Right cardiac atrium (tissue), 5 donors: ENCODE measurements around the gene OR51F2. TPM values are rescaled to one million over a fixed set of nuclear protein-coding genes. Genes with fewer than 3 reads are reported as not detected.
A peak's percentile ranks its signal among the peaks of the same experiment; 100 is the strongest.
"Not testable (repeated sequence)": the region's sequence is repeated elsewhere in the genome, so short reads cannot be mapped to it uniquely, and the experiment has no call there.

Experiments used
- ATAC-seq, 2 donors: fragments of 200-7000 bp; cut with Tn5 transposase; one replicate each; pipeline versions ENCODE4 v1.8.0 to v1.9.1; 2020; ENCODE audit warnings: moderate library complexity in 2 of 2, mild to moderate bottlenecking in 1 of 2
- DNase-seq, 3 donors: peaks; one replicate each; pipeline ENCODE4 v3.0.0-alpha.2; 2020
- H3K27ac ChIP-seq: one replicate; pipeline ENCODE4 v1.5.1; 2013; ENCODE audit warnings: mild to moderate bottlenecking, low read length, control low read depth, moderate library complexity
- H3K27me3 ChIP-seq: one replicate; pipeline ENCODE4 v1.6.1; 2013; ENCODE audit not compliant: control insufficient read depth, insufficient read depth
- H3K4me1 ChIP-seq: one replicate; pipeline ENCODE4 v1.6.1; 2013; ENCODE audit warnings: low read length; ENCODE audit not compliant: control insufficient read depth, insufficient read depth
- H3K4me3 ChIP-seq: one replicate; pipeline ENCODE4 v1.5.1; 2013; ENCODE audit warnings: low read length, control low read depth
- H3K9me3 ChIP-seq: one replicate; pipeline ENCODE4 v1.6.1; 2013; ENCODE audit warnings: low read length; ENCODE audit not compliant: control insufficient read depth
- WGBS: extraction: QIAGEN DNeasy Blood & Tissue Kit; methylation state at CpG from one replicate; pipeline ENCODE4 v1.1.7; 2013; 5-methylcytosine and 5-hydroxymethylcytosine counted together
- intact Hi-C, 4 donors: fragments of 100-400 bp; cut with DNase I; formaldehyde crosslinking; loops; one replicate each; pipeline versions ENCODE4 v1.11.0 to v1.14.0; 2022 to 2023
- long read RNA-seq, 4 donors: library from polyadenylated mRNA; unstranded; transcript quantifications; one replicate each; pipeline ENCODE4 v2.0.0, GENCODE V29; 2020 to 2021
- polyA plus RNA-seq: library from polyadenylated mRNA; stranded (reverse); fragments of 200-250 nt; gene quantifications from one replicate; pipeline ENCODE4 v1.2.3, GENCODE V29; 2013
- total RNA-seq, 4 donors: library from RNA; stranded (reverse); fragmentation: NEBNext Ultra II Directional; extraction: Animal tissue kit (Norgen Biotek cat#: 25700); gene quantifications; one replicate each; pipeline ENCODE4 v1.2.1, GENCODE V29; 2021
- donor health status: healthy with polysubstance abuse.
- donor health status: DM: no; HTN: yes; CAD: no.
- donor health status: DM: no; HTN: no; CAD: no.
- donor health status: DM: no; HTN: yes; CAD: no; lungs with severe emphysema.
- donor health status: DM: yes; HTN: yes; CAD: no.

The OR51F2 gene
- total RNA-seq (not detected), polyA plus RNA-seq (not detected)
- long read RNA-seq, donor 1 = 0 reads
- long read RNA-seq, donor 2 = 0 reads
- long read RNA-seq, donor 3 = 0 reads
- long read RNA-seq, donor 4 = 0 reads

GRCh38 chr11:4821021-4821420 is at the start of gene OR51F2:
TSS of gene OR51F2 (plus strand) at chr11:4821321. CDS start at chr11:4821422, 101 bp downstream.
- intact Hi-C loops = no loop called here
- H3K4me3 ChIP-seq = no peak within 1 kb of the TSS
- no peaks in the 10 kb centered on the region for H3K9me3 ChIP-seq
- DNase-seq (no peak), ATAC-seq (no peak)
- H3K27ac ChIP-seq = no peak within 1 kb of the TSS
- no peaks in the 10 kb centered on the region for H3K4me1 ChIP-seq
- H3K27me3 ChIP-seq = no peaks in the 10 kb centered on the region
- WGBS = 75% methylated on average over 1 of the region's 1 CpG

DNA sequence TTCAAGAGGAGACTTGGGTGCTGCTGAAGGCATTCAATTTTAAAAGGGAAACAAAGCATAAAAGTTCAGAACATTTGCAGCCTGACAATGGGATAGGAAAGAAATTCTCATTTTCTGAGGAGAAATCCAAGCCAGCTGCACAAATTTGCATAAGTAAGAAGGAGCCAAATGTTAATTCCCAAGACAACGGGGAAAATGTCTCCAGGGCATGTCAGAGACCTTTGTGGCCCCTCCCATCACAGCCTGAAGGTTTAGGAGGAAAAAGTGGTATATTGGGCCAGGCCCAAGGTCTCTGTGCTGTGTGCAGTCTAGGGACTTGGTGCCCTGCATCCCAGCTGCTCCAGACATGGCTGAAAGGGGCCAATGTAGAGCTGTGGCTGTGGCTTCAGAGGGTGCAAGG is 38.7 kb upstream of the OR51F2 start:
- no peak for ATAC-seq
- intact Hi-C loops = no loop called here

GRCh38 chr11:4797206-4797605 is 23.9 kb upstream of the OR51F2 start:
- 20% methylated on average over 2 of the region's 2 CpGs for WGBS
- Histone ChIP-seq H3K4me3 (no peak overlapping the region), H3K9me3 (no peaks in the 10 kb centered on the region), H3K4me1 (no peaks in the 10 kb centered on the region), H3K27me3 (no peaks in the 10 kb centered on the region), H3K27ac (no peak overlapping the region)
- intact Hi-C loops = no loop called here
- ATAC-seq (no peak), DNase-seq (no peak)

More for the DNA sequence above, 38.7 kb upstream of the OR51F2 start:
- 42% methylated on average over 1 of the region's 1 CpG for WGBS
- Histone ChIP-seq H3K4me3 (no peak overlapping the region), H3K4me1 (no peaks in the 10 kb centered on the region), H3K27ac (no peak overlapping the region), H3K9me3 (no peaks in the 10 kb centered on the region), H3K27me3 (no peaks in the 10 kb centered on the region)
- no peak for DNase-seq

DNA sequence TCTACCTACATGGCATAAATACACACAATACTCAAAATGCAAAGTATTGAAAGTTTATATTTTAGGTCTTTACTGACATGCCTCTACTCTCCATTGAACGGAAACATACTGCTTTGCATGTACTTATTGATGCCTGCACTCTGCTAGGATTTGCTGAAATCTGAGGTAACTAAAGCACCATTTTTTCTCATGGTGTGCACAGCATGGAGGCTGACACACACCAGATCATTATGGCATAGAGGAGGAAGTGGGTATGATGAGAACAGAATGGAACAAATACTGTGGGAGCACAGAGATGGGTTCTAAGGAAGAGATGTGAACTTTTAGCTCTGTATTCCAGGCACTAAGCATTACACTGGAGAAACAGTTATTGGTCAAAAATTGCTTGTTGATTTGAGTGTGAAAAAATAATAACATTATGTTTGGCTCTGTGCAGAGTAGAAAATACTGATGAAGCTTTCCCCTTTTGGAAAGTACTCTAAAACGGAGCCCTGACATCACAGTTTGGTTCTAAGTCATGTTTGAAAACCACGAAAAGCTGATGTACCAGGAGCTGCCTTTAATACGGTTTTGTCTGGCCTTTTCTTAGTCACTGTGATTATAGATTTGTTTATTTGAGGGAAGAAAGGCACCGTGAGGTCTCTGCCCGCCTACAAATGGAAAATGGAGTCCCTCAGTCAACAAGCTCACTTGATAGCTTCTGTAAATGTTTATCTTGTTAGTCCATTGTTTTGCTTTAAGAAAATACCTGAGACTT is 22.5 kb upstream of the OR51F2 start:
- intact Hi-C loops = no loop called here

GRCh38 chr11:4801316-4801715 is 19.8 kb upstream of the OR51F2 start:
- H3K27me3 ChIP-seq, H3K9me3 ChIP-seq, intact Hi-C loops, H3K4me1 ChIP-seq, H3K27ac ChIP-seq, H3K4me3 ChIP-seq, DNase-seq, ATAC-seq: not testable (repeated sequence)
- 75% methylated on average over 5 of the region's 5 CpGs for WGBS

More for the DNA sequence above, 22.5 kb upstream of the OR51F2 start:
- WGBS = 66% methylated on average over 6 of the region's 6 CpGs
- H3K4me3 ChIP-seq = no peak overlapping the region
- H3K4me1 ChIP-seq = no peaks in the 10 kb centered on the region
- H3K27ac ChIP-seq = no peak overlapping the region
- DNase-seq (no peak), ATAC-seq (no peak)
- no peaks in the 10 kb centered on the region for H3K27me3 ChIP-seq
- no peaks in the 10 kb centered on the region for H3K9me3 ChIP-seq

GRCh38 chr11:4804280-4804679 is 16.8 kb upstream of the OR51F2 start, which contains the start of gene OR52R1:
TSS of gene OR52R1 (minus strand) at chr11:4804380. CDS start at chr11:4804380, 0 bp downstream.
- no peak for ATAC-seq
- DNase-seq = no peak
- no peak within 1 kb of the TSS for H3K27ac ChIP-seq
- no peak within 1 kb of the TSS for H3K4me3 ChIP-seq
- WGBS = 85% methylated on average over 3 of the region's 3 CpGs
- intact Hi-C loops = no loop called here
- H3K4me1 ChIP-seq = no peaks in the 10 kb centered on the region
- H3K27me3 ChIP-seq = no peaks in the 10 kb centered on the region
- no peaks in the 10 kb centered on the region for H3K9me3 ChIP-seq

DNA sequence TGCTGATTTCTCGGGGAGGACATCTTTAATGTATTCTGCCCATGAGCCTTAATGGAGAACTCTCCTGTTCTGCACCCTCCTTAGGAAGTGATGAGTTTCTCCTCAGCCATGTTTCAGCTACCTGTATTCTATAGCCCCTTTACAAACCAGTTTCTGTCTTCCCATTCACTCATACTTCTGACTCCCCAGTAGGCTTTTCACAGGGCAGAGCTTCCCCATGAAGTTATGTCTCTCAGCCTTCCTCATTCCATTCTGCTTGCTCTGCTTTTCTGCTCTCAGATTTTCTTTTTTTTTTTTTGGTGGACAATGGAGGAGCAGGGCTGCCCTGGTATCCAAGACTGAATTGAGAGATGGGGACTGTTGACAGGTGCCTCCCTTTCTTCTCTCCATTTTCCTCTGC is 12.6 kb upstream of the OR51F2 start:
- WGBS = 68% methylated on average over 1 of the region's 1 CpG
- H3K9me3 ChIP-seq = no peaks in the 10 kb centered on the region
- no peak overlapping the region for H3K4me3 ChIP-seq
- no peaks in the 10 kb centered on the region for H3K4me1 ChIP-seq
- ATAC-seq = no peak
- intact Hi-C loops = no loop called here
- H3K27ac ChIP-seq = no peak overlapping the region
- no peaks in the 10 kb centered on the region for H3K27me3 ChIP-seq
- no peak for DNase-seq

DNA sequence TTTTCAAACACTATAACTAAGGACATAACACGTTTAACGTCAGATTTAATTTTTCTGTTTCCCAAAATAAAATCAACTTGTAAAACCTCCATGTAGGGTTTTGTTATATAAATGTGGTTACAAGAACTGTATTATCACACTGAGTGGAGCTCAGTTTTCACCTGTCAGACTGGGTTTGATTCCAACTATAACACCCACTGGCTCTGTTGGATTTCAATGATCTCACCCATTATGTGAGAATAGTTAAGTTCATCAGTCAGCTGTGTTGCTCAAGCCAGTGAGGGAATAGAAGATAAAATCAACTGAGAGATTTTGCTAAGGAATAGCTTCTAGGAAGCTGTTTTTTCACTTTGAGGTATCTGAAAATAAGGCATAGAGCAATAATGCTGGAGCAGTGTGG is 11.9 kb upstream of the OR51F2 start:
- Histone ChIP-seq H3K9me3 (no peaks in the 10 kb centered on the region), H3K27ac (no peak overlapping the region), H3K4me1 (no peaks in the 10 kb centered on the region), H3K27me3 (no peaks in the 10 kb centered on the region), H3K4me3 (no peak overlapping the region)
- DNase-seq (no peak), ATAC-seq (no peak)
- 48% methylated on average over 2 of the region's 2 CpGs for WGBS
- intact Hi-C loops = no loop called here

DNA sequence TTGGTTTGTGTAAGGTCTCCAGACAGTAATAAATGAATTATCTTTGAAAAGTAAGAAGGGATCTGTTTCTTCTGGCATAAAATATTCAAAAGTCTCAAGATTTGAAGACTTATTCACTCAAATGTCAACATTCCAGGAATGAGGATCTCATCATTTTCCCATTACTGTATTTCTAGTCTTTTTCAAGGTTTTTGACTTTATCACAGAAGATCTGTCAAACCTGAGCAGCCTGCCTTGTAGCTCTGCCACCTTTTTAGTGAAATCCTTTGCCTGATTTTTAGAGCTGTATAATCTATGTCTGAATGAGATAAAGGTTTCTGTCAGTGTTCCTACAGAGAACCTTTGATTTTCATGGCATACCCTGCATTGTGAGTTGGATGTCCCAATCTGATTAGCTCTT is 4.0 kb downstream of the OR51F2 start:
- no peaks in the 10 kb centered on the region for H3K9me3 ChIP-seq
- intact Hi-C loops = loop anchor here in 2 of 4 donors (5.0 kb wide), 1 partner anchor 188 kb away; the partner anchor contains the start of gene OR51D1 (in 2 of the 2)
- no peak overlapping the region for H3K27ac ChIP-seq

DNA sequence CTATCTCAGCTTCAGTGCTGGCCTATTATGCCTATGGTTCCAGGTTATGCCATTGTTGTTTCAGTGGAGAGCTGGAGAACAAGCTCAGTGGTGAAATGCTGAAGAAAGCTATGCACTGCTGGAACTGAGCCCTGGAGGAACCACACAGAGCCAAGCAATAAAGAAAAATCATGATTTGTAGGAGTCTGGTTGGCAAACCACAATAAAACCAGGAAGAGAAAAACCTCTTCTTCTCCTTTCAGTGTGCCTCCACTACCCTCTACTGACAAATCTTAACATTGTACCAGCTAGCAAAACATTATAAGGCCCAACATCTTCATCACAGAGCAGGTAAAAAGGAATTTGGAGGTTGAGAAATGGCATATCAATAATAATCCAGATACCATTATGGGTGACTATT is 5.3 kb downstream of the OR51F2 start:
- intact Hi-C loops = loop anchor here in 3 of 4 donors (2.0 to 5.0 kb wide), 2 partner anchors 189 to 190 kb away; partner anchors contain the start of gene OR51D1 (in 3 of the 3)
- H3K4me1 ChIP-seq = no peaks in the 10 kb centered on the region
- no peak overlapping the region for H3K27ac ChIP-seq
- ATAC-seq (peak in 1 of 2 donors; percentile 19), DNase-seq (no peak)
- no peak overlapping the region for H3K4me3 ChIP-seq
- no peaks in the 10 kb centered on the region for H3K27me3 ChIP-seq
- H3K9me3 ChIP-seq = no peaks in the 10 kb centered on the region

More for the DNA sequence above, 4.0 kb downstream of the OR51F2 start:
- DNase-seq (no peak), ATAC-seq (no peak)
- Histone ChIP-seq H3K4me1 (no peaks in the 10 kb centered on the region), H3K27me3 (no peaks in the 10 kb centered on the region), H3K4me3 (no peak overlapping the region)

DNA sequence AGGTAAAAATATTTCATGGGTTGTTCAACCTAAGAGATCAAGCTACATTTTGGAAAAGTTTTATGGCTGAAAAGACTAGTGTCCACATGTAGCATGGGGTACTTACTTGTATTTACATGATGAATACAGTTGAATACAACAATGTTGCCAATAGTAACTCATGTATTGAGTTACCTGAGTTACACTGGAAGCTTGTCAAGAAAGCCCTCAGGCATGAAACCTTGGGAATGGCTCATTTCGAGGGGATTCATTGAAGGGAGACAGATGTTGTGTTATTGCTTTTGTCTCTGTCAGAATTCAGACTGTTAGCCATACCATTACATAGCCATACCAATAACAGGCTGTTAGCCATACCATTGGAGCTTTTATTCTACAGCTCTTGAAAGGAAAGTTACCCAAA is 9.2 kb downstream of the OR51F2 start:
- DNase-seq (no peak), ATAC-seq (no peak)
- intact Hi-C loops = no loop called here
- H3K4me1 ChIP-seq = no peaks in the 10 kb centered on the region
- H3K27ac ChIP-seq = no peak overlapping the region
- no peak overlapping the region for H3K4me3 ChIP-seq
- 74% methylated on average over 1 of the region's 1 CpG for WGBS
- H3K9me3 ChIP-seq = no peaks in the 10 kb centered on the region
- H3K27me3 ChIP-seq = no peaks in the 10 kb centered on the region
